Parathyroid adenoma (tissue), 2 donors: Measurements from ENCODE around the gene IBA57.
"Not testable (repeated sequence)": the region's sequence is repeated elsewhere in the genome, so short reads cannot be mapped to it uniquely, and the experiment has no call there.

Experiments
- H2AFZ ChIP-seq: fragments of 300-600 bp; sonication (generic); one replicate; pipeline ENCODE4 v1.7.0; 2017; ENCODE audit warnings: antibody characterized with exemption, mild to moderate bottlenecking
- H3K27ac ChIP-seq: fragments of 300-600 bp; sonication (generic); one replicate; pipeline ENCODE4 v1.7.0; 2017
- H3K27me3 ChIP-seq: fragments of 300-600 bp; sonication (generic); one replicate; pipeline ENCODE4 v1.7.0; 2017; ENCODE audit warnings: low read length; ENCODE audit not compliant: control insufficient read depth, insufficient read depth
- H3K36me3 ChIP-seq: fragments of 300-600 bp; sonication (generic); one replicate; pipeline ENCODE4 v1.7.0; 2017; ENCODE audit warnings: low read length; ENCODE audit not compliant: control insufficient read depth, insufficient read depth
- H3K4me1 ChIP-seq: fragments of 300-600 bp; sonication (generic); one replicate; pipeline ENCODE4 v1.7.0; 2017; ENCODE audit warnings: control low read depth
- H3K4me2 ChIP-seq: fragments of 300-600 bp; sonication (generic); one replicate; pipeline ENCODE4 v1.7.0; 2017; ENCODE audit warnings: low read length
- H3K4me3 ChIP-seq: fragments of 300-600 bp; sonication (generic); one replicate; pipeline ENCODE4 v1.7.0; 2017; ENCODE audit warnings: low read depth, low read length
- H3K79me2 ChIP-seq: fragments of 300-600 bp; sonication (generic); one replicate; pipeline ENCODE4 v1.7.0; 2017; ENCODE audit warnings: control low read depth
- H3K9ac ChIP-seq: fragments of 300-600 bp; sonication (generic); one replicate; pipeline ENCODE4 v1.7.0; 2017; ENCODE audit warnings: mild to moderate bottlenecking
- H3K9me3 ChIP-seq: fragments of 300-600 bp; sonication (generic); one replicate; pipeline ENCODE4 v1.7.0; 2017; ENCODE audit warnings: low read length; ENCODE audit not compliant: control insufficient read depth
- CTCF ChIP-seq: fragments of 300-600 bp; sonication (generic); IDR thresholded peaks from one replicate; pipeline ENCODE4 v1.7.0; 2017; ENCODE audit warnings: antibody characterized with exemption, mild to moderate bottlenecking
- donor health status: primary hyperparathyroidism.

Gene IBA57

GRCh38 chr1:228219245-228219961 is 53.8 kb downstream of the IBA57 start:
- no peaks in the 10 kb centered on the region for H3K79me2 ChIP-seq
- TF ChIP-seq CTCF = no peak
- H3K36me3 ChIP-seq = no peaks in the 10 kb centered on the region
- H3K27me3 ChIP-seq = no peaks in the 10 kb centered on the region
- no peak overlapping the region for H2AFZ ChIP-seq
- H3K27ac ChIP-seq = no peak overlapping the region
- H3K4me2 ChIP-seq = no peak overlapping the region
- H3K9ac ChIP-seq = no peak overlapping the region
- no peak overlapping the region for H3K4me3 ChIP-seq
- no peaks in the 10 kb centered on the region for H3K9me3 ChIP-seq
- H3K4me1 ChIP-seq = no peaks in the 10 kb centered on the region

- H3K4me1 ChIP-seq = no peaks in the 10 kb centered on the region
- H3K36me3 ChIP-seq = no peaks in the 10 kb centered on the region
- no peak overlapping the region for H3K9ac ChIP-seq
- H3K79me2 ChIP-seq = no peaks in the 10 kb centered on the region
- H2AFZ ChIP-seq = no peak overlapping the region
- TF ChIP-seq CTCF = no peak
- no peak overlapping the region for H3K4me3 ChIP-seq
- H3K27ac ChIP-seq = no peak overlapping the region
- H3K4me2 ChIP-seq = no peak overlapping the region
- no peaks in the 10 kb centered on the region for H3K27me3 ChIP-seq
- no peaks in the 10 kb centered on the region for H3K9me3 ChIP-seq
These were observed 54.6 kb downstream of the IBA57 start for GRCh38 chr1:228219962-228220780.

GRCh38 chr1:228221097-228221496 is 55.5 kb downstream of the IBA57 start:
- not testable (repeated sequence) for H3K9ac ChIP-seq, H3K27ac ChIP-seq, H2AFZ ChIP-seq, H3K4me2 ChIP-seq, H3K79me2 ChIP-seq, H3K36me3 ChIP-seq, H3K9me3 ChIP-seq, H3K4me3 ChIP-seq, H3K27me3 ChIP-seq, H3K4me1 ChIP-seq

GRCh38 chr1:228222548-228222947 is 56.9 kb downstream of the IBA57 start:
- H3K27ac ChIP-seq = no peak overlapping the region
- no peak overlapping the region for H3K4me2 ChIP-seq
- H3K27me3 ChIP-seq = no peaks in the 10 kb centered on the region
- H3K79me2 ChIP-seq = no peaks in the 10 kb centered on the region
- no peak overlapping the region for H3K9ac ChIP-seq
- H2AFZ ChIP-seq = no peak overlapping the region
- H3K36me3 ChIP-seq = no peaks in the 10 kb centered on the region
- no peaks in the 10 kb centered on the region for H3K4me1 ChIP-seq
- no peak overlapping the region for H3K4me3 ChIP-seq
- TF ChIP-seq CTCF = no peak
- no peaks in the 10 kb centered on the region for H3K9me3 ChIP-seq

GRCh38 chr1:228224198-228225164 is 58.9 kb downstream of the IBA57 start:
- H3K9me3 ChIP-seq = no peaks in the 10 kb centered on the region
- H3K4me3 ChIP-seq = no peak overlapping the region
- H3K4me2 ChIP-seq = no peak overlapping the region
- TF ChIP-seq CTCF = no peak
- H3K27me3 ChIP-seq = no peaks in the 10 kb centered on the region
- H2AFZ ChIP-seq = no peak overlapping the region
- H3K27ac ChIP-seq = no peak overlapping the region
- H3K9ac ChIP-seq = no peak overlapping the region
- no peaks in the 10 kb centered on the region for H3K4me1 ChIP-seq
- no peaks in the 10 kb centered on the region for H3K36me3 ChIP-seq
- no peaks in the 10 kb centered on the region for H3K79me2 ChIP-seq
